Measurements from ENCODE around the gene MYOG. TPM values are rescaled to one million over a fixed set of nuclear protein-coding genes. Genes with fewer than 3 reads are reported as not detected.
A peak's percentile ranks its signal among the peaks of the same experiment; 100 is the strongest.

Gene MYOG
- total and polyA plus RNA-seq, 8 donors, result 0.13 TPM; not detected in 7

DNA sequence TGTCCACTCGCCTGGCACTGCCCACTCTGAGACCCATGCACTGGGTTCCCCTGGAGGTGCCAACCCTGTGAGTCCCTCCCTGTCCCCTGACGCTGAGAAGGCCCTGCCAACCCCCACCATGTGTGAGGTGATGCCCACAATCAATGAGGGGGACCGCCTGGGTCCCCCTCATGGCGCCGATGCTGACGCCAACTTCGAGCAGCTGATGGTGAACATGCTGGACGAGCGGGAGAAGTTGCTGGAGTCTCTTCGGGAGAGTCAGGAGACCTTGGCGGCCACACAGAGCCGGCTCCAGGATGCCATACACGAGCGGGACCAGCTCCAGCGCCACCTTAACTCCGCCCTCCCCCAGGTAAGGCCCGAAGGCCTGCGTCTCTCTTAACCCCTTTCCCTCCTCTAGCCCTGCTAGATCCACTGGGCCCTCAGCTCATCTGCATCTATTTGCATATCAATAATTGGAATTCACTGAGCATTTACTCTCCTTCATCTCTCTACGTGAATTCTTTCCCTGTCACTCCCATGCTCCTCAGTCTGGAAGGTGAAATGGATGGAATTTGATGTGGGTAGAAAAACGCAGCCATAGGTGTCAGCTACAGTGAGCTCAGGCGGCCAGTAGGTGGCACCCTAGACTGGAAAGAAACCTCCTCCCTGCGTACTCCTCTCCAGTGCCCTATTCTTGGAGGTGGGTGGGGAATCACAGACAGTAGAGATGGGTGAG lies 46.8 kb downstream of the MYOG start:
- TF ChIP-seq, protein P1, sequence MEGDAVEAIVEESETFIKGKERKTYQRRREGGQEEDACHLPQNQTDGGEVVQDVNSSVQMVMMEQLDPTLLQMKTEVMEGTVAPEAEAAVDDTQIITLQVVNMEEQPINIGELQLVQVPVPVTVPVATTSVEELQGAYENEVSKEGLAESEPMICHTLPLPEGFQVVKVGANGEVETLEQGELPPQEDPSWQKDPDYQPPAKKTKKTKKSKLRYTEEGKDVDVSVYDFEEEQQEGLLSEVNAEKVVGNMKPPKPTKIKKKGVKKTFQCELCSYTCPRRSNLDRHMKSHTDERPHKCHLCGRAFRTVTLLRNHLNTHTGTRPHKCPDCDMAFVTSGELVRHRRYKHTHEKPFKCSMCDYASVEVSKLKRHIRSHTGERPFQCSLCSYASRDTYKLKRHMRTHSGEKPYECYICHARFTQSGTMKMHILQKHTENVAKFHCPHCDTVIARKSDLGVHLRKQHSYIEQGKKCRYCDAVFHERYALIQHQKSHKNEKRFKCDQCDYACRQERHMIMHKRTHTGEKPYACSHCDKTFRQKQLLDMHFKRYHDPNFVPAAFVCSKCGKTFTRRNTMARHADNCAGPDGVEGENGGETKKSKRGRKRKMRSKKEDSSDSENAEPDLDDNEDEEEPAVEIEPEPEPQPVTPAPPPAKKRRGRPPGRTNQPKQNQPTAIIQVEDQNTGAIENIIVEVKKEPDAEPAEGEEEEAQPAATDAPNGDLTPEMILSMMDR (IDR thresholded peaks at IDR 0.05), result peak; percentile 89 to 91
- no peaks in the 10 kb centered on the region for H3K9me3 ChIP-seq
- intact Hi-C loops (cut with DNase I), result loop anchor here in 1 of 2 donors (5.0 kb wide), 1 partner anchor 178 kb away; no protein-coding TSS in a partner anchor
- H3K27me3 ChIP-seq, result peaks cover 0 to 20% of the 10 kb centered on the region in 2 donors
- peaks cover 0 to 5% of the 10 kb centered on the region in 2 donors for H3K4me1 ChIP-seq
- no peak overlapping the region for H3K27ac ChIP-seq
- H3K4me3 ChIP-seq, result no peak overlapping the region
- no peaks in the 10 kb centered on the region for H3K36me3 ChIP-seq
- ATAC-seq (peak; percentile 94), DNase-seq (peak; percentile 64 to 85 (median 74))

DNA sequence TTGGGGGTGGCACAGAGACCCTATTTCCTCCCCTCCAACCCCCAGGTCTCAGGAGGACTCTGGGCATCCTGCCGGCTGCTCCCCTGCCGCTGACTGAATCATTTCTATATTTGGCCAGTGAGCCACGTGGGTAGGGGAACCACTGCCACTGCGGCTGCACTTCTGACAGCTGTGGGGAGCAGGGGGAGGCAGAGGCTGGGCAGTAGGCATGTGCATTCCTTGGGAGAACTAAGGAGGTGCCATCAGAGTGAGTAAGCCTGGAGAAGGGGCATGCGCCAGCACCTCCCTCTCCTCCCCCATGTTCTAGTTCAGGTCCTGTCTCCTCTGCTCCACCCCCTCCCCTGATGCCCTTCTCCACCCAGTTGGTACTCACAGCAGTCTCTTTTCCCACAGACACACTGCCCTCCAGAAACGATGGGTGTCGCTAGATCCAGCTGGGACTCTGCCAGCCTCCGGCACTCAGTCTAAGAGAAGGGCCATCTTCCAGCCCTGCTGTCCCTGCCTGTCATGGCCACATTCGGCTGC lies 47.5 kb downstream of the MYOG start:
- H3K9me3 ChIP-seq, result no peaks in the 10 kb centered on the region
- H3K27ac ChIP-seq, result no peak overlapping the region
- no peak overlapping the region for H3K4me3 ChIP-seq
- H3K4me1 ChIP-seq, result peaks cover 0 to 5% of the 10 kb centered on the region in 2 donors
- ATAC-seq, result peak; percentile 30
- no peak for DNase-seq
- no peaks in the 10 kb centered on the region for H3K36me3 ChIP-seq
- H3K27me3 ChIP-seq, result peaks cover 0 to 20% of the 10 kb centered on the region in 2 donors
- intact Hi-C loops (cut with DNase I), result loop anchor here in 1 of 2 donors (5.0 kb wide), 1 partner anchor 179 kb away; no protein-coding TSS in a partner anchor
- TF ChIP-seq, protein P1 (IDR thresholded peaks at IDR 0.05), result no peak

DNA sequence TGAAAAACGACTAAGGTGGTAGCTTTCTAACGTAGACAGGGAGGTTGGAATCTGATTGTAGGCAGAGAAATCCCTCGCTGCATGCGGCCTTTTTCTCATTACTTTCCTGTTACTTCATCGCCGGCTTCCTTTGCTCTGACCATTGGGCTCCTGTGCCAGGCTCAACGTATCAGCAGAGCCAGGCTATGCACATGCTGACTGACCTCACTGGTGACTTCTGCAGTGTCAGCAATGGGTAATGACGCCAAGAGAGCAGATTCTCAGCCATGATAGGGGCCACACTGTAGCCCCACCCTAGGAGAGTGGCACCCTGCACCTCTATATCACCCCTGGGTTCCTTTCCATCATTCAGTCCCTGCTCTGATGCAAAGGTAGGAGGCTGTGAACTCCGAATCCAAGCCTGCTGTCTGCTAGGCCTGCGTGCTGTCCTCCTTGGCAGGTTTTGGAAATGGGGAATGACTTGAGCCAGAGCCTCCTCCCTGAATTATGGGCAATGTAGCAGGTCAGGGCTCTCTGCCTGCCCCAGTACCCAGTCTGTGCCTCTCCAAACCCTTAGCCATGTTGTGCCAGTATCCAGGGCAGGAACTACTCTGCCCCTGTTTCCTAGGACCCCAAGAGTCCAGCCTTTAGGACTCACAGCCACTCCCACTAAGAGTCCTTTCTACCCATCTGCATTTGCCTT lies 48.2 kb downstream of the MYOG start:
- intact Hi-C loops (cut with DNase I), result loop anchor here in 1 of 2 donors (5.0 kb wide), 1 partner anchor 180 kb away; no protein-coding TSS in a partner anchor
- H3K27ac ChIP-seq, result no peak overlapping the region

DNA sequence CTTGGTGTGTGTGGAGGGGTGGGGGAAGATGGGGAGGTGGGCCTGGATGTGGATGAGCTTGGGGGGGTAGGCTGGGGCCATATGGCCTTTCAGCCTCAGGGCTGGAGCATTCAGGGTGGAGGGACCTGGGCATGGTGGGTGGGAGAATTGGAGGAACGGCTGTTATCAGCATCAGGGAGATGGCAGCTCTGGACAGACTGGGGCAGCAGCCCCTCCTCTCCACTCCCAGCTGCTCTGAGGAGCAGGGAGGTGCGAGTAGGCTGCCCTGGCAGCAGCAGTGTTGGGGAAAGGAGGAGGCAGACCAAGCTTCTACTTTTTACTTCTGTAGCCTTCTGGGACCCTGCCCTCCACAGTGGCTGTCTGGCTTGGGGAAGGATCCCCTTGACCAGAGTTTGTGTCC lies 49.3 kb downstream of the MYOG start:
- Histone ChIP-seq H3K4me1 (peaks cover 0 to 5% of the 10 kb centered on the region in 2 donors), H3K4me3 (no peak overlapping the region), H3K27me3 (peaks cover 0 to 20% of the 10 kb centered on the region in 2 donors), H3K9me3 (no peaks in the 10 kb centered on the region), H3K27ac (no peak overlapping the region), H3K36me3 (no peaks in the 10 kb centered on the region)
- intact Hi-C loops (cut with DNase I), result loop anchor here in 1 of 2 donors (5.0 kb wide), 1 partner anchor 181 kb away; no protein-coding TSS in a partner anchor
- DNase-seq (no peak), ATAC-seq (no peak)
- TF ChIP-seq, protein P1 (IDR thresholded peaks at IDR 0.05), result no peak

More for the DNA sequence above, 48.2 kb downstream of the MYOG start:
- Histone ChIP-seq H3K4me3 (no peak overlapping the region), H3K4me1 (peaks cover 0 to 5% of the 10 kb centered on the region in 2 donors), H3K27me3 (peaks cover 0 to 20% of the 10 kb centered on the region in 2 donors), H3K36me3 (no peaks in the 10 kb centered on the region), H3K9me3 (no peaks in the 10 kb centered on the region)
- TF ChIP-seq, protein P1 (IDR thresholded peaks at IDR 0.05), result no peak
- ATAC-seq, result no peak
- no peak for DNase-seq

DNA sequence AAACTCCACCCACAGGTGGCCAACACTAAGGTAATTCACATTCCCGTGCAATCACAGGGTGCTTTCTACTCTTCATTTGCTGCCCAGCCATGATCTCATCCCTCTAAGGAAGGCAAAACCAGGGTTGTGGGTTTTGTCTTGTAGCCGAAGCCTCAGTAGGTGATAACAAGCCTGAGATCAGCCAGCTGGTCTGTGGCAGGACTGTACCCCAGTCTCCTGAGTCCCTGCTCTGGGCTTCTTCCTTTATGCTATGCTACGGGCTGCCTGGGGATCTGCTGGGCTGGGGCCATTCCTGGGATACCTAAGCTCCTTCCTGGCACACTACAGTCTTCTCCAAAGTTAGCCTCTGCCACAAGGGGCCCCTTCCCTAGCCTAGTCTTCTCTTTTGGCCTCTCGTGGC lies 49.7 kb downstream of the MYOG start:
- intact Hi-C loops (cut with DNase I), result loop anchor here in 1 of 2 donors (5.0 kb wide), 1 partner anchor 181 kb away; no protein-coding TSS in a partner anchor
- H3K36me3 ChIP-seq, result no peaks in the 10 kb centered on the region
- ATAC-seq, result no peak
- TF ChIP-seq, protein P1 (IDR thresholded peaks at IDR 0.05), result no peak
- peaks cover 0 to 20% of the 10 kb centered on the region in 2 donors for H3K27me3 ChIP-seq
- no peak overlapping the region for H3K27ac ChIP-seq
- H3K4me1 ChIP-seq, result peaks cover 0 to 5% of the 10 kb centered on the region in 2 donors
- no peak for DNase-seq
- no peaks in the 10 kb centered on the region for H3K9me3 ChIP-seq
- no peak overlapping the region for H3K4me3 ChIP-seq

Measured in left lung (tissue), 10 donors.